Ovary (tissue), 3 donors: ENCODE measurements around the gene FOLR3.

Experiments
- CTCF ChIP-seq, 3 donors: fragments of 450-650 bp in 2 of 3; fragments of 200-600 bp in 1 of 3; IDR thresholded peaks; one replicate each; pipeline versions ENCODE4 v1.5.1 to v1.8.0; 2016 to 2022; ENCODE audit warnings: antibody characterized with exemption in 3 of 3, mild to moderate bottlenecking in 1 of 3
- EP300 ChIP-seq: sonication (generic); formaldehyde crosslinking; IDR thresholded peaks from one replicate; pipeline ENCODE4 v1.6.1; 2017; ENCODE audit warnings: antibody characterized with exemption
- POLR2A ChIP-seq: fragments of 450-650 bp; IDR thresholded peaks from one replicate; pipeline ENCODE4 v1.6.1; 2017; ENCODE audit warnings: antibody characterized with exemption, mild to moderate bottlenecking, moderate library complexity
- donor health status: DM: no; HTN: no; CAD: no.

DNA sequence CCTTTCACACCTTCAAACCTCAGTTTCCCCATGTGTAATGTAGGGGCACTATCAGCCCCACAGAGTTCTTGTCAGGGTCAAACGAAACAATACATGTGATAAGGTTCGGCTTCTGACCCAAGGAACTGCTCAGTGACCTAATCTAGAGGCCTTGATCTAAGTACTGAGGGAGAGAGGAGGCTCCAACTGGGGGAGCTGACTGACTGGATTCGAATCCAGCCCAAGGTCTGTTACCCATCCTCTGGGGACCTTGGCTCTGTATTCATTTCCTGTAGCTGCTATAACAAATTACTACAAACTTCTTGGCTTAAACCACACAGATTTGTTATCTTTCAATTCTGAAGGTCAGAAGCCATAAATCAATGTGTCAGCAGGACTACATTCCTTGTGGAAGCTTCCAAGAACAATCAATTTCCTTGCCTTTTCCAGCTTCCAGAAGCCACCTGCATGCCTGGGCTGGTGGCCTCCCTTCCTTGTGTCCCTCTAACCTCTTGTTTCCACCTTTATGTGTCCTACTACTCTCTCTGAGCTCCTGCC is 12.3 kb upstream of the FOLR3 start:
- TF ChIP-seq CTCF (IDR thresholded peaks at IDR 0.05), result no peak
- no peak for TF ChIP-seq POLR2A
- no peak for TF ChIP-seq EP300
